Amniotic epithelial cell (primary cell): ENCODE measurements around the gene TRIM71.
A peak's percentile ranks its signal among the peaks of the same experiment; 100 is the strongest.
"Not testable (repeated sequence)": the region's sequence is repeated elsewhere in the genome, so short reads cannot be mapped to it uniquely, and the experiment has no call there.

Experiments
- DNase-seq: peaks from one replicate; pipeline ENCODE4 v3.0.0-alpha.2; 2010; ENCODE audit warnings: low read depth

TRIM71 gene

DNA sequence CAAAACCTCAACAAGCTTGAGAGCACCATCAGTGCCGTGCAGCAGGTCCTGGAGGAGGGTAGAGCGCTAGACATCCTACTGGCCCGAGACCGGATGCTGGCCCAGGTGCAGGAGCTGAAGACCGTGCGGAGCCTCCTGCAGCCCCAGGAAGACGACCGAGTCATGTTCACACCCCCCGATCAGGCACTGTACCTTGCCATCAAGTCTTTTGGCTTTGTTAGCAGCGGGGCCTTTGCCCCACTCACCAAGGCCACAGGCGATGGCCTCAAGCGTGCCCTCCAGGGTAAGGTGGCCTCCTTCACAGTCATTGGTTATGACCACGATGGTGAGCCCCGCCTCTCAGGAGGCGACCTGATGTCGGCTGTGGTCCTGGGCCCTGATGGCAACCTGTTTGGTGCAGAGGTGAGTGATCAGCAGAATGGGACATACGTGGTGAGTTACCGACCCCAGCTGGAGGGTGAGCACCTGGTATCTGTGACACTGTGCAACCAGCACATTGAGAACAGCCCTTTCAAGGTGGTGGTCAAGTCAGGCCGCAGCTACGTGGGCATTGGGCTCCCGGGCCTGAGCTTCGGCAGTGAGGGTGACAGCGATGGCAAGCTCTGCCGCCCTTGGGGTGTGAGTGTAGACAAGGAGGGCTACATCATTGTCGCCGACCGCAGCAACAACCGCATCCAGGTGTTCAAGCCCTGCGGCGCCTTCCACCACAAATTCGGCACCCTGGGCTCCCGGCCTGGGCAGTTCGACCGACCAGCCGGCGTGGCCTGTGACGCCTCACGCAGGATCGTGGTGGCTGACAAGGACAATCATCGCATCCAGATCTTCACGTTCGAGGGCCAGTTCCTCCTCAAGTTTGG, 72.9 kb downstream of the TRIM71 start:
- no peak for DNase-seq

DNA sequence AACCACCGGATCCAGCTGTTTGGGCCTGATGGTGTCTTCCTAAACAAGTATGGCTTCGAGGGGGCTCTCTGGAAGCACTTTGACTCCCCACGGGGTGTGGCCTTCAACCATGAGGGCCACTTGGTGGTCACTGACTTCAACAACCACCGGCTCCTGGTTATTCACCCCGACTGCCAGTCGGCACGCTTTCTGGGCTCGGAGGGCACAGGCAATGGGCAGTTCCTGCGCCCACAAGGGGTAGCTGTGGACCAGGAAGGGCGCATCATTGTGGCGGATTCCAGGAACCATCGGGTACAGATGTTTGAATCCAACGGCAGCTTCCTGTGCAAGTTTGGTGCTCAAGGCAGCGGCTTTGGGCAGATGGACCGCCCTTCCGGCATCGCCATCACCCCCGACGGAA, 73.6 kb downstream of the TRIM71 start:
- DNase-seq, result no peak

DNA sequence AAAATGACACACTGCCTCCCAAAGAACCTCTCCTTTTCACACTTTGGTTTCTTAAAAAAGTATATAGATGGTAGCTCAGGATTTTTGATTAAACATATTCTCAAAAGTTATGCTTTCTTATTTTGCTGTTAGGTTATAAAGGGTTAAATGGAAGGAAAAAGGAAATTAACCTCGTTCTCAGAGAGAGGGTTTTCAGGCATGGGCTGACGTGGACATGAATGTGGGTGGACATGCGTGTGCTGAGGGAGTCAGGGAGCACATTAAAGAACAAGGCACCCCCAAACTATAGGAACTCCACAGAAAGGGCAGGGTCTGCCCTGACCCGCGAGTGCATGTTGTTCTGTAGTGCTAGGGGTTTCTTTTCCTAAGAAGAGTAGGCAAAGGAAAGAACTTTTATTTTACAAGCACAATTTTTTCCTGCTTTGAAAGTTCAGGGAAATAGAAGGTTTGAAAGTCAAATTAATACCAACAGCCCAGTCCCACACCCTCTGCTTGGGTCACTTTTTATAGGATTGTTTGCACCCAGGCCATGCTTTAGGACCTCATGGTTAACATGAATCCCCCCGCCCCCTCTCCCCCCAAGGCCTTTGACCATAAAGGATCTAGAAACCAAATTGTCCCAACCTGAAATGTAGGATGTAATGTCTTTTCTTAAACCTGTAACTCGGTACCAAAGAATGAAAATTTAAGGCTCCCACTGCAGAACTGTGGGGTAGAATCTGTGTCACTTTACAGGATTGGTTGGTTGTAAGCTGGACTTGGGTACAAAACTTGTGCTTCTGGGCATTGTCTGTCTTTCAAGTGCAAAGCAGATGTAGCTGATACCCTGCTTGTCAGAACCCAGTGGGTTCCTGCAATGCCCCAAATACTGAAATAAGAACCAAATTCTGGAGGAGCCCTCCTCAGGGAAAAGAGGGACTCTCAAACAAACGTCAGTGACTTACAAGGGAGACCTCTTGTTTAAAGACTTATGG, 75.1 kb downstream of the TRIM71 start:
- DNase-seq, result no peak

DNA sequence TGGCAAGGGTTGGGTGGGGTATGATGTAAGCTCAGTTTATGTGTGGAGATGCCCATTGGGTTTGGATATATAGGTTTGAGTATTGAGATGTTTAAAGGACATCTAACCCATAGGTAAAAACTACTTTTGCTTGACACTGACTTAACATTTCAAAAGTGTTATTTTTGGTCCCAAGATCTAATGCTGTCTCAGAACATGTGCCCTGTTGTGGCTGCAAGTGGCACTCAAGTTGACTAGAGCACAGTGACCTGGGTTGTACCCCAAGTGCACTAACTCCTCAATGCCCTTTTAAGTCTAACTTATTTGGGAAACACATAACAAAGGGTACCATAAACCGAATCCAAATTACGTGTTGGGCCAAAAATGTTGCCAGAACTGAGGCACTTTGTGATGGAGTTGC, 77.2 kb downstream of the TRIM71 start:
- no peak for DNase-seq

DNA sequence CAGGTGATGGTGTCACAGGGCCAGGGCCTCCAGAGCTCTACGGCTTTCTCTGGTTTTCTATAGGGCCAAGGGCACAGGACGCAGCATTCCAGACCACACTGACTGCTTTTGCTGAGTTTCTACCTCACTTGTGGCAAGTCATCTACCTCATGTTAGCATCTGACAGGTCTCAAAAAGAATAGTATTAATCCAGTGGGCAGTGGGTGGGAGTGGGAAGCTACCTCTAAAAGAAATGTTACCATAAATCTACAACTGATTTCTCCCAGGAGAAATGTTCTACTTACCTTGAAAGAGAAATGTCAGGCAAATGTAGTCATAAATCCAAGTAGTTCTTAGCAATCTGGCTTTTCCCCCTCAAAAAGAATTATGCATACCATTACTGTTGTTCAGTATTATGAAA, 77.9 kb downstream of the TRIM71 start:
- DNase-seq, result no peak

DNA sequence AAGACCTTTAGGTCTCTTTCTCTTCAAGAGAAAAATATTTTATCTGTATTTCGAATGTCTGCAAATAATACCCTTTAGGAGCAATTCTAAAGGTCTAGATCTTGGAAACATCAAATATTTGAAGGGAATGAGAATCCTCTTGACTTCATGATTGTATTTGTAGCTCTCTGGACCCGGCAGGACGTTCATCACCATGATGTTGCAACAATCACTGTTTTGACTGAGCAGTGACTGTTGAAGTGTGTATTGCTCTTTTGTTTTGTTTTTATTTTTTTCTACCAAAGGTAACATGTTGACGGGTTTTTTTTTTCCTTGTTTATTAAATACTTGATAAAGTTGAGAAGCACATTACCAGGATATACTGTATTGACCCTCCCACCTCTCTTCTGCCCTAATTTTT, 78.3 kb downstream of the TRIM71 start:
- DNase-seq, result no peak

DNA sequence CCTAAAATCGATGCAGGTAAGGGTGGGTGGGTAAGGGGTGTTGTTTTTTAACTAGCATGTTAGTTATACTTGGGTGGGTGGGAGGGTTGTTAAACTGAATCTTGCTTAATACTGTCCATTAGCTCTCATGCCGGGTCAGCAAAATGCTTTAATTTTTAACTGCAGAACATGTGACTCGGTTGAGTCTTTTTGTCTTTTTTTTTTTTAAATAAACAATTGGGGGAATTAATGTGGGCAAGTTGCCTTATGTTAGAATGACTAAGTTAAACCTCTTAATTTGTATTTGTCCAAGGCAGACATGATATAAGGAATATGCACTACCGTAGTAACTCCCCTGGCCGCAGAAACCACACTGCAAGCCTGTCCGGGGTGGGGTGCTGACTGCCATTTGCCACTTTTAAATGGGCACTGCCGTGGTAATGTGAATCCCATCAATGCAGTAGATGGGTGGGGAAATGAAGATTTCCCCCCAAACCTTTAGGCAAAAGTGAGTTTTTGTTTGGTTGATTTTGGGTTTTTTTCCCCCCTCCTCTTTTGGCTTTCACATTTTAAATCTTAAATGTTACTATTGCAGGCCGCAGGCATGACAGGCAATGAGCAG, 79.3 kb downstream of the TRIM71 start:
- no peak for DNase-seq

DNA sequence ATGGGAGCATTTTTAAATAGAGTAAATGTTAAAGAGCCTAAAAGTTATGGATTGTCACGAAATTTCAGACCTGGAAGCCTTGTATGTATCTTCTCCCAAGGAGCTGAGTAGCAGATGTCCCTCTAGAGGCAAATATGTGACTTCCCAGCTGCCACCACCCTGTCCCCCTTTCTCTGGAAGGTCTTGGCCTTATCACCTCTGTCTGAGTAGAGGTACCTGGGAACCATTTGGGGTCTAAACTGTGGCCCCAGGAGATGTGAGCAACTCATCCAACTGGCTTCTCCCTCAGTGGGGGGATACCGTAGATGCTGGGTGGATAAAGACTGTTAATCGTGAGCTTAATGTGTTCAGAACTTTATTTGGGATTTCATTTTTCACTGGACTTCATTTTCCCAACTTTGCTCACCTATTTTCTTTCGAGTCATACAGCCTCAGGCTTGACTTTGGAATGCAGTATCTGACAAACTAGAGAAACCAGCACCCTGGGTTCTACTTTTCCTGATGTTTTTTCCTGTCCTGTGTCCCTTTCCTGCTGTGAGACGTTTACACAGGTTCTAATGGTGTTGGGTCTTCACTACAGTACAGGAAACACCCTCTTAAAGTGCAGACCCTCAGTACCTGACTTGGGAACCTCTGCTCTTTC, 80.3 kb downstream of the TRIM71 start:
- no peak for DNase-seq

DNA sequence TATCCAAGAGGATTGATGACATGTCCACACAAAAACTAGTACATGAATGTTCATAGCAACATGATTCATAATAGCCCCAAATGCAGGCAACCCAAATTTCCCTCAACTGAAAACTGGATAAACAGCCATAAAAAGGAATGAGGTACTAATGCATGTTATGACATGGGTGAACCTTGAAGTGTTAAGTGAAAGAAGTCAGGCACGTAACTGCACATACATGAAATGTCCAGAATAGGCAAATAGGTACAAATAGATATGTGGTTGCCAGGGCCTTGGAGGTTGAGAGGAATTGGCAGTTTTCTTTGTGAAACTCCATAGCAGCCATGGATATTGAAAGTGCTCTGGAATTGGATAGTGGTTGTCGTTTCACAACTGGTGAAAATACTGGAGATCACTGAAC, 81.5 kb downstream of the TRIM71 start:
- no peak for DNase-seq

DNA sequence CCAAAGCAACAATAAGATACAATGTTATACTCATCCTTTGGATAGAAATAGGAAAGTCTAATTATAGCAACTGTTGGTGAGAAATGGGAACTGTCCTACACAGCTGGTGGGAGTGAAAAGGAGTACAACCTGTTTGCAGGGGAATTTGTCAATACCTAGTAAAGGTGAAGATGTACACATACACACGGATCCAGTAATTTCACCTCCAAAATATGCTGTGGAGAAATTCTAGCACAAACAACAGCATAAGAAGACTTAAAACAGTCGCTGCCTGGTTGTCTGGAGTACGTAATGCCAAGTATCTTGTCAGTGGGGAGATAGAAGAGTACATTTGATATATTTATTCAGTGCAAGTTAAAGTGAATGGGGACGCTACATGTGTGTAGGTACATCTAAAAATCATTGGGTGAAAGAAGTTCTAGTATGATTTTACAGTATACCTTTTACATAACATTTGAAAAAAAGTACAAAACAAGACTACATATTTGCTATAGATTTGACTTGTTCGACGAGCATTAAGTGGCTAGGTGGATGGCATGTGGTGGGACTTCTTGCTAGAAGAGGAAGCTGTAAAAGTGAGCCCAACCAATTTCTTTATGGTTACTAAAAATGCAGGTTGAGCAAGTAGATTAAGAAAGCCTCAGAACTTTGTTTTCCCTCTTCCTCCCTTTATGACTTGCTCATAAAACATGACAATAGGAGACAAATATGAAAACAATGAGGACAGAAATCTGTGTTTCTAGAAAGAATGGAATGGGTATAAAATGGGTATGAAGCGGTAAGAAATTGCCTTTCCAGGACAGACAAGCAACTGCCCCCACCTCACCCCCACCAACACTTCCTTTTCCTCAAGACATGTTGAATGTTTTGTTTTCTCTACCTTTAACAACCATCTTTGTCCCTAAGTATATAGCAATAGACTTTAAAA, 83.5 kb downstream of the TRIM71 start:
- no peak for DNase-seq

DNA sequence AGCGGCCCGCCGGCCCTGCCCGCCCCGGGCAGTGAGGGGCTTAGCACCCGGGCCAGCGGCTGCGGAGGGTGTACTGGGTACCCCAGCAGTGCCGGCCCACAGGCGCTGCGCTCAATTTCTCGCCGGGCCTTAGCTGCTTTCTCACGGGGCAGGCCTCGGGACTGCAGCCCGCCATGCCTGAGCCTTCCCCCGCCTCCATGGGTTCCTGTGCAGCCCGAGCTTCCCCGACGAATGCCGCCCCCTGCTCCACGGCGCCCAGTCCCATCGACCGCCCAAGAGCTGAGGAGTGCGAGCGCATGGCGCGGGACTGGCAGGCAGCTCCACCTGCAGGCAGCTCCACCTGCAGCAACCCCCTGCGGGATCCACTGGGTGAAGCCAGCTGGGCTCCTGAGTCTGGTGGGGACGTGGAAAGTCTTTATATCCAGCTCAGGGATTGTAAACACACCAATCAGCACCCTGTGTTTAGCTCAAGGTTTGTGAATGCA, 85.1 kb downstream of the TRIM71 start:
- DNase-seq, result not testable (repeated sequence)

DNA sequence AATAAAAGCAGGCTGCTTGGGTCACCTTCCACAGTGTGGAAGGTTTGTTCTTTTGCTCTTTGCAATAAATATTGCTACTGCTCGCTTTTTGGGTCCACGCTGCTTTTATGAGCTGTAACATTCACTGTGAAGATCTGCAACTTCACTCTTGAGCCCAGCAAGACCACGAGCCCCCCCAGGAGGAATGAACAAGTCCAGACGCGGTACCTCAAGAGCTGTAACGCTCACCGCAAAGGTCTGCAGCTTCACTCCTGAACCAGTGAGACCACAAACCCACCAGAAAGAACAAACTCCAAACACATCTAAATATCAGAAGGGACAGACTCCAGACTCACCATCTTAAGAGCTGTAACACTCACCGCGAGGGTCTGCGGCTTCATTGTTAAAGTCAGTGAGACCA, 86.2 kb downstream of the TRIM71 start:
- no peak for DNase-seq

DNA sequence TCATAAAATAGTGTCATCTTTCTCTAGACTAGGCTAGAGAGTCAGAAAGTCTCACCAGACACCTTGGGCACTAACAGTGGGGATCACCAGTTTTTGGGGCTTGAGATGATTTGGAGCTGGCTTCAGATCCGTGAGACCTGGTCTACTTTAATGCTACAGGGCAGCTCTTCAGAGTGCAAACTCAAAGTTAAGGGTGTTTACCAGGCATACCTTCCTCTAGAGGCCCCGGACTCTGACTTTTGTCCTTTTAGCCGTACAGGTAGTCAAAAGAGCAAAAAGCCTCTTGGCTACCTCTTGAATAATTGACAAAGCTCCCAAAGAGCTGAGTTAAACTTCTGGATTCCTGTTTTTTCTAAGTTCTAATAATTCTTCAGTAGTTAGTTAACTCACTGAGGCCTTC, 92.2 kb downstream of the TRIM71 start:
- no peak for DNase-seq

DNA sequence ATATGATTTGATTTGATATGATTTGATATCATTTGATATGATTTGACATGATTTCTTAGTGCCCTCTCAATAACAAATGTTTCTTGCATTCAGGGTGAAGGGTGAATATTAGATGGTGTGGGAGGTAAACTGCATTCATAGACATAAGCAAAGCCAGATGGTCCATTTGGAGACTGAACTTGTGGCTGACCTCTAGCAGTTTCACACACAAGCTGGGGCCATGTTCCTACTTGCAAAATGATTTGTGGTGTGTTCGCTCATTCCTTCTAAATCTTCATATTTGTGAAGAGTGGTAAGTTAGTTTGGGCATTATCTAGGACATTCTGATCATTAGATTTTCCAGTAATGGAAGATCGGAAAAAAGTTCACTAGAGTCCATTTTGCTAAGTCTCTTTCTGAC, 93.2 kb downstream of the TRIM71 start:
- peak; percentile 5 for DNase-seq

DNA sequence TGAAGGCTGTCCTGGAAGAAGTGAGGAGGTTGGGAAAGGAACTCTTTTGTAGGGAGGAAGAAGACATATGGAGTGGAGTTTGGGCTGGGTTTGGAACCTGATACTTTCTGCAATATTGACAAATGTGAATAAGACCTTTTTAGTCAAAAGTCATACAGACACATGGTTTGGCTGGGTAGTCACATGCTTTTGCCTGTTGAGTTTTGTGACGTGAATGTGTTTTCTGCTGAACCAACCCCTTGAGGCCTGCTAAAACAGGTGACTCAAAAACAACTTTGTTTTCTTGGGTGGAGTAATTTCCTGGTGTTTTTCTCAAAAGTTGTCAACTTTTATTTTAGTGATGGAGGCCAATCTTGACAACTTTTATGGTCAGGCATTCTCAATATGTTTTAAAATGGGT, 94.2 kb downstream of the TRIM71 start:
- no peak for DNase-seq

DNA sequence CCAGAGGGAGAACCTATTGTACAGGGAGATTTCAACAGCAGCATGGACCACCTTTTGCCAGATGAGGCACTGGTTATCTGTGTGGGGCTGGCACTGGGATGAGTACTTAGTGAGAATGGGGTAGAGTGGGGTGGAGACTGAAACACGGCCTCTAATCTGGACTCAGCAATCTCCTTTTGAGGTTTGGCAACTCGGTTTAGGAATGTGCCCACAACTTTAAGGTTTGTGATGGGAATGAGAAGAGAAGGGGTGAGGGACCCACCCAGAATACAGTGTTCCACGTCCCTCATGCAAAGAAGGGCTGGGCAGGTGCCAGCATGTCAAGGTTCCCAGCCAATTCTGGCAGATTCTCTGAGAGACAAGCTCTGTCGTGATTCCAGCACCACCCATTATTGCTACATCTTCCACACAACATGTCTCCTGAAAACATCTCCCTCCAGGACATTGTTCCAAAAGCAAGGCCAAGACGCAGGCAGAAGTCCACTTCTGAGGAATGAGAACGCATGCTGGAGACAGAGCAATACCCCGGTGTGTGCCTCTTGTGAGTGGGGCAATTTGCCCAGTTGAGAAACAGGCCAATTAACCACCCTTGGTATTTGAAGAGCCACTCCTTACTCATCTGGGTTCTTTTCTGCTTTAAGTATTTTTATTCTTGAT, 96.1 kb downstream of the TRIM71 start:
- peak; percentile 49 for DNase-seq

DNA sequence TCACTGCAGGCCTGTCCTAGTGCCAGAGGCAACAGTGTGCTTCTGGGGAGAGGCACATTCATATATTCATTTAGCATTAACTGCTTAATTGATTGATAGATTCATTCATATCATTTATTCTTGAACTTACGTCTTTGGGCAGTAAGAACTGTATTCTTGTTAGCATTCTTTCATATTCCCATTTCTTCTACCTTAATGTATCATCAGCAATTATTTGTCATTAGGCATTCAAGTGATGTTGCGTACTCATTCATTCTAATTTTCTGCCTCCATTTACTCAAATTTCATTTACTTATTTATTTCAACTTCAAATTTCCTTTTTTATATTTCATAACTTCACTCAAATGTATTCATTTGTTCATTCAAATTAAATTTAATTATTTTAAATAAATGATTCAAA, 102.1 kb downstream of the TRIM71 start:
- DNase-seq, result no peak

DNA sequence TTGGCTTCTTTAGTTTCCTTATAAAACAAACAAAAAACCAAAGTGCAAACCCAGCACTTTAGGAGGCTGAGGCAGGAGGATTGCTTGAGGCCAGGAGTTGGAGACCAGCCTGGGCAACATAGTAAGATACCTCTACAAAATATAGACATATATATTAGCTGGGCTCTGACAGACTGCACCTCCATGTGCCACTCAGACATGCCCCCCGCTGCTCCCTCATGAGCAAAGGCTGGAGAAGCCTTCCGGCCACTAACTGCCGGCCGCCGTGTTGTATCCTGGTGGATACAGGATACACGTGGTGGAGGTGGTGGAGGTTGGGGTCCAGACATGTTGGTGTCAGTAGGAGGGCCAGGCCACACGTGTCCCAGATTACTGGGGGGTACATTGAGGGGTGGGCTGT, 104.3 kb downstream of the TRIM71 start:
- no peak for DNase-seq

DNA sequence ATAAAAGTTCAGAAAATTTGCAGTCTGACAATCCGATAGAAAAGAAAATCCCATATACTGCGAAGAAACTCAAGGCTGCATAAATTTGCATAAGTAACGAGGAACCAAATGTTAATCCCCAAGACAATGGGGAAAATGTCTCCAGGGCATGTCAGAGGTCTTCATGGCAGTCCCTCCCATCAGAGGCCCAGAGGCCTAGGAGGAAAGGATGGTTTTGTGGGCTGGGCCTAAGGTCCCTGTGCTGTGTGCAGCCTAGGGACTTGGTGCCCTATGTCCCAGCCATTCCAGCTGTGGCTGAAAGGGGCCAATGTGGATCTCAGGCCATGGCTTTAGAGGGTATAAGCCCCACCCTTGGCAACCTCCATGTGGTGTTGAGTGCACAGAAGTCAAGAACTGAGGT, 112.4 kb downstream of the TRIM71 start:
- no peak for DNase-seq

DNA sequence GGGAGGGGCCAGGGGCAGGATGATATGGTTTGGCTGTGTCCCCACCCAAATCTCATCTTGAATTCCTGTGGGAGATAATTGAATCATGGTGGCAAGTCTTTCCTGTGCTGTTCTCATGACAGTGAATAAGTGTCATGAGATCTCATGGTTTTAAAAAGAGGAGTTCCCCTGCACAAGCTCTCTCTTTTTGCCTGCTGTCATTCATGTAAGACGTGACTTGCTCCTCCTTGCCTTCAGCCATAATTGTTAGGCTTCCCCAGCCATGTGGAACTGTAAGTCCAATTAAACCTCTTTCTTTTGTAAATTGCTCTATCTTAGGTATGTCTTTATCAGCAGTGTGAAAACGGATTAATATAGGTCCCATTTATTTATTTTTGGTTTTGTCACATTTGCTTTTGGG, 113.5 kb downstream of the TRIM71 start:
- DNase-seq, result not testable (repeated sequence)
